Measurements from ENCODE around the gene FN3K. TPM values are rescaled to one million over a fixed set of nuclear protein-coding genes. Genes with fewer than 3 reads are reported as not detected.

The FN3K gene
- total RNA-seq, 1 donor from 2014 or later, result 79.1 TPM

DNA sequence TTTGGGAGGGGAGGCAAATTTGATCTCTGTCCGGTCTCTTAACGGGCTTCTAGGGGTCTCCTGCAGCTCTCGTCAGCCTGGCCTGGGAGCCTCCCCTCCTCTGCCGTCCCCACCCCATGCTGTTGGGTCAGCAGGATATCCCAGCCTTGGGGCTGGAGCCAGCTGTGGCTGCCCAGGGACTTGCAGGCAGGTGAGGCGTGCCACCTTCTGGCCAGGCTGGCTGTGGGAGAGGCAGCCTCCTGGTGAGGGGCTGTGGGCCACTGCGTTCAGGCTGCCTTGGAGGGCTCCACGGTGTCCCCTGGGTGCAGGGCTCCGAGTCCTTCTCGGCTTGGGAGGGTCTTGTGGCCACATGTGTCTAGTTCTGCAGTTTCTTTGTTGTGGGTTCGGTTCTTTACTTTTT is 51.0 kb downstream of the FN3K start:
- no peak for TF ChIP-seq CTCF (IDR thresholded peaks at IDR 0.05; ENCODE audit: borderline replicate concordance)
- DNase-seq, result no peak
- Histone ChIP-seq H3K27me3 (ENCODE audit: low read depth) (no peaks in the 10 kb centered on the region), H3K27ac (replicated peaks) (no peak overlapping the region), H3K4me3 (no peak overlapping the region), H3K4me1 (peaks cover 14% of the 10 kb centered on the region), H3K9me3 (replicated peaks) (no peaks in the 10 kb centered on the region), H3K36me3 (peaks cover 24% of the 10 kb centered on the region)
- intact Hi-C loops (cut with micrococcal nuclease), result no loop called here

GRCh38 chr17:82787081-82787848 is 51.9 kb downstream of the FN3K start:
- Histone ChIP-seq H3K27ac (replicated peaks) (no peak overlapping the region), H3K27me3 (ENCODE audit: low read depth) (no peaks in the 10 kb centered on the region), H3K9me3 (replicated peaks) (no peaks in the 10 kb centered on the region), H3K36me3 (peaks cover 28% of the 10 kb centered on the region), H3K4me1 (peaks cover 10% of the 10 kb centered on the region), H3K4me3 (no peak overlapping the region)
- no peak for TF ChIP-seq CTCF (IDR thresholded peaks at IDR 0.05; ENCODE audit: borderline replicate concordance)
- intact Hi-C loops (cut with micrococcal nuclease), result no loop called here
- DNase-seq, result no peak

GRCh38 chr17:82788206-82789001 is 53.0 kb downstream of the FN3K start:
- peaks cover 19% of the 10 kb centered on the region for H3K36me3 ChIP-seq
- no peaks in the 10 kb centered on the region for H3K9me3 ChIP-seq (replicated peaks)
- no peak overlapping the region for H3K4me3 ChIP-seq
- intact Hi-C loops (cut with micrococcal nuclease), result no loop called here
- TF ChIP-seq CTCF (IDR thresholded peaks at IDR 0.05; ENCODE audit: borderline replicate concordance), result no peak
- no peaks in the 10 kb centered on the region for H3K27me3 ChIP-seq (ENCODE audit: low read depth)
- H3K4me1 ChIP-seq, result peaks cover under 1% of the 10 kb centered on the region
- H3K27ac ChIP-seq (replicated peaks), result no peak overlapping the region
- no peak for DNase-seq

- Histone ChIP-seq H3K4me3 (no peak overlapping the region), H3K36me3 (peaks cover 12% of the 10 kb centered on the region), H3K27me3 (ENCODE audit: low read depth) (no peaks in the 10 kb centered on the region), H3K27ac (replicated peaks) (no peak overlapping the region), H3K4me1 (peaks cover 5% of the 10 kb centered on the region), H3K9me3 (replicated peaks) (no peaks in the 10 kb centered on the region)
- no peak for DNase-seq
- intact Hi-C loops (cut with micrococcal nuclease), result no loop called here
- no peak for TF ChIP-seq CTCF (IDR thresholded peaks at IDR 0.05; ENCODE audit: borderline replicate concordance)
Observed at GRCh38 chr17:82789051-82789592, 53.7 kb downstream of the FN3K start.

GRCh38 chr17:82789806-82790205 is 54.4 kb downstream of the FN3K start:
- intact Hi-C loops (cut with micrococcal nuclease), result no loop called here
- Histone ChIP-seq H3K4me3 (no peak overlapping the region), H3K9me3 (replicated peaks) (no peaks in the 10 kb centered on the region), H3K4me1 (peaks cover 12% of the 10 kb centered on the region), H3K27ac (replicated peaks) (no peak overlapping the region), H3K36me3 (peaks cover 7% of the 10 kb centered on the region), H3K27me3 (ENCODE audit: low read depth) (no peaks in the 10 kb centered on the region)
- no peak for DNase-seq
- no peak for TF ChIP-seq CTCF (IDR thresholded peaks at IDR 0.05; ENCODE audit: borderline replicate concordance)
